A549 (cell line): Measurements from ENCODE around the gene DUSP28. TPM values are rescaled to one million over a fixed set of nuclear protein-coding genes. Genes with fewer than 3 reads are reported as not detected.
A peak's percentile ranks its signal among the peaks of the same experiment; 100 is the strongest.
"Not testable (repeated sequence)": the region's sequence is repeated elsewhere in the genome, so short reads cannot be mapped to it uniquely, and the experiment has no call there.

Source experiments
- ATAC-seq, 2 experiments: fragments of 200-7000 bp in 1 of 2; fragments of >200 bp in 1 of 2; cut with Nextera tagmentation in 1 of 2; cut with Tn5 transposase in 1 of 2; 3 replicates each; pipeline versions ENCODE4 v1.8.0 to v1.9.1; 2018 to 2020; ENCODE audit warnings: mild to moderate bottlenecking in 1 of 2, moderate library complexity in 1 of 2
- CTCF ChIA-PET: fragments of 300-600 bp; sonication (Branson Sonifier 250); formaldehyde crosslinking; extraction: SDS; loops from one replicate; lab custom pipeline; 2021; ENCODE audit warnings: antibody characterized with exemption, inconsistent platforms; lab: Yijun Ruan, JAX
- POLR2A ChIA-PET: fragments of 350-600 bp; formaldehyde crosslinking; extraction: SDS; loops from one replicate; lab custom pipeline; 2021; ENCODE audit warnings: antibody characterized with exemption, inconsistent platforms; lab: Yijun Ruan, JAX
- DNase-seq, 2 experiments: peaks; one replicate each; pipeline versions ENCODE4 v3.0.0 to v3.0.0-alpha.2; 2011 to 2016; ENCODE audit warnings: low read depth in 1 of 2, low spot score in 1 of 2
- FAIRE-seq: peaks from 2 replicates; lab custom pipeline; 2011; peaks lifted over from hg19 to GRCh38; lab: Jason Lieb, UNC
- H3K27ac ChIP-seq, 2 experiments: fragments of >200 bp; sonication (Bioruptor Twin); formaldehyde crosslinking; 3 replicates each; pipeline ENCODE4 v1.5.1; 2016 to 2017
- H3K4me1 ChIP-seq: fragments of >200 bp; sonication (Bioruptor Twin); formaldehyde crosslinking; 3 replicates; pipeline ENCODE4 v1.6.1; 2016
- H3K4me2 ChIP-seq: fragments of >200 bp; sonication (Bioruptor Twin); formaldehyde crosslinking; 3 replicates; pipeline ENCODE4 v1.6.1; 2016
- H3K4me3 ChIP-seq: fragments of >200 bp; sonication (Bioruptor Twin); formaldehyde crosslinking; 3 replicates; pipeline ENCODE4 v1.5.1; 2016
- H3K9me3 ChIP-seq: fragments of >200 bp; sonication (Bioruptor Twin); formaldehyde crosslinking; 3 replicates; pipeline ENCODE4 v1.6.1; 2016
- CBX8 ChIP-seq: fragments of 200-600 bp; sonication (generic); IDR thresholded peaks from 2 replicates; pipeline ENCODE4 v1.6.1; 2016
- CHD4 ChIP-seq: fragments of 200-600 bp; sonication (generic); IDR thresholded peaks from 2 replicates; pipeline ENCODE4 v1.6.1; 2016; ENCODE audit warnings: antibody characterized with exemption, mild to moderate bottlenecking, borderline replicate concordance
- ESRRA ChIP-seq: fragments of 150-350 bp; IDR thresholded peaks from 2 replicates; pipeline ENCODE4 v1.6.1; 2014; ENCODE audit warnings: mild to moderate bottlenecking, low read length, borderline replicate concordance
- HDAC2 ChIP-seq: fragments of 200-600 bp; sonication (generic); IDR thresholded peaks from 2 replicates; pipeline ENCODE4 v1.6.1; 2016
- HOXA7 ChIP-seq: fragments of 250-450 bp; sonication (Bioruptor Pico); IDR thresholded peaks from 2 replicates; pipeline ENCODE4 v1.5.0; 2020; ENCODE audit warnings: mild to moderate bottlenecking, moderate library complexity
- MAFK ChIP-seq: fragments of 450-650 bp; IDR thresholded peaks from 2 replicates; pipeline ENCODE4 v1.6.1; 2014; ENCODE audit not compliant: partially characterized antibody
- NFE2L2 ChIP-seq: fragments of 150-350 bp; conservative IDR thresholded peaks from 2 replicates; pipeline ENCODE4 v1.6.1; 2014; ENCODE audit warnings: low read length
- PHF8 ChIP-seq: fragments of 200-600 bp; sonication (generic); IDR thresholded peaks from 2 replicates; pipeline ENCODE4 v1.6.1; 2016; ENCODE audit warnings: low read depth, mild to moderate bottlenecking, antibody characterized with exemption, moderate library complexity, borderline replicate concordance
- POLR2A ChIP-seq: IDR thresholded peaks from 2 replicates; pipeline ENCODE4 v1.6.1; 2012; ENCODE audit warnings: mild to moderate bottlenecking, low read length
- POLR2AphosphoS2 ChIP-seq: conservative IDR thresholded peaks from 2 replicates; pipeline ENCODE4 v1.6.1; 2012; ENCODE audit warnings: low read length, improper control_type of control experiment, inconsistent platforms
- RAD21 ChIP-seq, 2 experiments: fragments of >200 bp in 1 of 2; sonication (Bioruptor Twin) in 1 of 2; formaldehyde crosslinking in 1 of 2; IDR thresholded peaks in 1 of 2; conservative IDR thresholded peaks in 1 of 2; 2 replicates in 1 of 2; 3 replicates in 1 of 2; pipeline ENCODE4 v1.6.1; 2012 to 2018; ENCODE audit warnings: inconsistent platforms in 1 of 2
- RFX5 ChIP-seq: fragments of 450-650 bp; IDR thresholded peaks from 2 replicates; pipeline ENCODE4 v1.7.1; 2014; ENCODE audit warnings: antibody characterized with exemption, mild to moderate bottlenecking, moderate library complexity
- SREBF2 ChIP-seq: fragments of 450-650 bp; IDR thresholded peaks from 2 replicates; pipeline ENCODE4 v1.6.1; 2014; ENCODE audit warnings: mild to moderate bottlenecking, moderate library complexity
- ZSCAN20 ChIP-seq: fragments of 250-450 bp; sonication (Bioruptor Pico); IDR thresholded peaks from 2 replicates; pipeline ENCODE4 v1.8.0; 2022; ENCODE audit warnings: mild to moderate bottlenecking, moderate library complexity
- WGBS: methylation state at CpG from one replicate; pipeline ENCODE4 v1.1.6; 2017; ENCODE audit errors: missing lambda C conversion rate; 5-methylcytosine and 5-hydroxymethylcytosine counted together
- polyA plus RNA-seq, 4 experiments: library from polyadenylated mRNA; depleted of rRNA in 3 of 4; stranded (reverse); fragments of >200 nt; fragmentation: RNase III in 1 of 4; extraction: RNeasy Plus Mini Kit Qiagen cat#74134 plus additional on column Dnase treatment in 1 of 4; gene quantifications; 2 replicates in 3 of 4; 3 replicates in 1 of 4; pipeline ENCODE4 v1.2.3, GENCODE V29; 2011 to 2017
- TF ChIP-seq, protein P1 (sequence below): fragments of 200-600 bp; sonication (generic); IDR thresholded peaks from 2 replicates; pipeline ENCODE4 v1.6.1; 2016; ENCODE audit warnings: antibody characterized with exemption, mild to moderate bottlenecking, moderate library complexity
- TF ChIP-seq, protein P2 (sequence below): fragments of >200 bp; sonication (Bioruptor Twin); formaldehyde crosslinking; IDR thresholded peaks from 2 replicates; pipeline ENCODE4 v1.6.1; 2016
- TF ChIP-seq, protein P3 (sequence below): IDR thresholded peaks from 2 replicates; pipeline ENCODE4 v1.6.1; 2012
- TF ChIP-seq, protein P4 (sequence below): fragments of 250-450 bp; sonication (Bioruptor Pico); IDR thresholded peaks from 2 replicates; pipeline ENCODE4 v1.5.0; 2021; ENCODE audit warnings: mild to moderate bottlenecking, moderate library complexity, borderline replicate concordance

DUSP28 gene
- polyA plus RNA-seq, 2 of the 4 experiments (the other 2 are of a cell fraction), result 5.2 to 14.3 TPM

GRCh38 chr2:240520974-240521350 is 39.2 kb upstream of the DUSP28 start (continued):
- TF ChIP-seq, protein P1, sequence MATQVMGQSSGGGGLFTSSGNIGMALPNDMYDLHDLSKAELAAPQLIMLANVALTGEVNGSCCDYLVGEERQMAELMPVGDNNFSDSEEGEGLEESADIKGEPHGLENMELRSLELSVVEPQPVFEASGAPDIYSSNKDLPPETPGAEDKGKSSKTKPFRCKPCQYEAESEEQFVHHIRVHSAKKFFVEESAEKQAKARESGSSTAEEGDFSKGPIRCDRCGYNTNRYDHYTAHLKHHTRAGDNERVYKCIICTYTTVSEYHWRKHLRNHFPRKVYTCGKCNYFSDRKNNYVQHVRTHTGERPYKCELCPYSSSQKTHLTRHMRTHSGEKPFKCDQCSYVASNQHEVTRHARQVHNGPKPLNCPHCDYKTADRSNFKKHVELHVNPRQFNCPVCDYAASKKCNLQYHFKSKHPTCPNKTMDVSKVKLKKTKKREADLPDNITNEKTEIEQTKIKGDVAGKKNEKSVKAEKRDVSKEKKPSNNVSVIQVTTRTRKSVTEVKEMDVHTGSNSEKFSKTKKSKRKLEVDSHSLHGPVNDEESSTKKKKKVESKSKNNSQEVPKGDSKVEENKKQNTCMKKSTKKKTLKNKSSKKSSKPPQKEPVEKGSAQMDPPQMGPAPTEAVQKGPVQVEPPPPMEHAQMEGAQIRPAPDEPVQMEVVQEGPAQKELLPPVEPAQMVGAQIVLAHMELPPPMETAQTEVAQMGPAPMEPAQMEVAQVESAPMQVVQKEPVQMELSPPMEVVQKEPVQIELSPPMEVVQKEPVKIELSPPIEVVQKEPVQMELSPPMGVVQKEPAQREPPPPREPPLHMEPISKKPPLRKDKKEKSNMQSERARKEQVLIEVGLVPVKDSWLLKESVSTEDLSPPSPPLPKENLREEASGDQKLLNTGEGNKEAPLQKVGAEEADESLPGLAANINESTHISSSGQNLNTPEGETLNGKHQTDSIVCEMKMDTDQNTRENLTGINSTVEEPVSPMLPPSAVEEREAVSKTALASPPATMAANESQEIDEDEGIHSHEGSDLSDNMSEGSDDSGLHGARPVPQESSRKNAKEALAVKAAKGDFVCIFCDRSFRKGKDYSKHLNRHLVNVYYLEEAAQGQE, result no peak
- TF ChIP-seq HDAC2 (no peak), PHF8 (no peak), POLR2AphosphoS2 (no peak), HOXA7 (CRISPR knock-in tag) (no peak), CHD4 (no peak), RAD21 (conservative IDR thresholded peaks at IDR 0.05 in 1 of 2, IDR thresholded peaks at IDR 0.05 in 1 of 2) (no peak), POLR2A (no peak)
- TF ChIP-seq, protein P2, sequence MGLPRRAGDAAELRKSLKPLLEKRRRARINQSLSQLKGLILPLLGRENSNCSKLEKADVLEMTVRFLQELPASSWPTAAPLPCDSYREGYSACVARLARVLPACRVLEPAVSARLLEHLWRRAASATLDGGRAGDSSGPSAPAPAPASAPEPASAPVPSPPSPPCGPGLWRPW, result no peak
- TF ChIP-seq, protein P3, sequence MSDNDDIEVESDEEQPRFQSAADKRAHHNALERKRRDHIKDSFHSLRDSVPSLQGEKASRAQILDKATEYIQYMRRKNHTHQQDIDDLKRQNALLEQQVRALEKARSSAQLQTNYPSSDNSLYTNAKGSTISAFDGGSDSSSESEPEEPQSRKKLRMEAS, result no peak

DNA sequence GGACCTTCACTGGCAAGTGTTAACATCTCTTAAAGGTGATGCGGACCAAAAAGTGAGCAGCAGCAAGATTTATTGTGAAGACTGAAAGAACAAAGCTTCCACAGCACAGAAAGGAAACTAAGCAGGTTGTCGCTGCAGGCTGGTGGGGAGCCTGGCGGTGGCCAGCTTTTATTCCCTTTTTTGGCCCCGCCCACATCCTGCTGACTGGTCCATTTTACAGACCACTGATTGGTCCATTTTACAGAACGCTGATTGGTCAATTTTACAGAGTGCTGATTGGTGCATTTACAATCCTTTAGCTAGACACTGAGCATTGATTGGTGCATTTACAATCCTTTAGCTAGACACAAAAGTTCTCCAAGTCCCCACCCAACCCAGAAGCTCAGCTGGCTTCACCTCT is 38.3 kb upstream of the DUSP28 start:
- H3K4me3 ChIP-seq, H3K4me2 ChIP-seq, POLR2A ChIA-PET, FAIRE-seq, H3K4me1 ChIP-seq, DNase-seq, H3K27ac ChIP-seq, ATAC-seq: not testable (repeated sequence)
- H3K9me3 ChIP-seq, result peaks cover 40% of the 10 kb centered on the region
- CTCF ChIA-PET, result interaction anchor here (1.1 kb wide), 1 partner anchor 8 kb away, joined by 5 read pairs; no protein-coding TSS in a partner anchor
- 94% methylated on average over 5 of the region's 5 CpGs for WGBS
- peak; percentile 88 for TF ChIP-seq MAFK
- TF ChIP-seq, all 56 proteins: peak for 1; not testable (repeated sequence) for 55

- FAIRE-seq, result no peak
- POLR2A ChIA-PET, result no interaction called here
- CTCF ChIA-PET, result interaction anchor here (1.1 kb wide), 1 partner anchor 8 kb away, joined by 5 read pairs; no protein-coding TSS in a partner anchor
These were observed 37.8 kb upstream of the DUSP28 start for GRCh38 chr2:240522406-240522805.

More at GRCh38 chr2:240522406-240522805, 37.8 kb upstream of the DUSP28 start:
- ATAC-seq, result no peak
- TF ChIP-seq, protein P2, result no peak
- TF ChIP-seq HOXA7 (CRISPR knock-in tag), result no peak
- no peak for TF ChIP-seq RFX5
- TF ChIP-seq, protein P4, sequence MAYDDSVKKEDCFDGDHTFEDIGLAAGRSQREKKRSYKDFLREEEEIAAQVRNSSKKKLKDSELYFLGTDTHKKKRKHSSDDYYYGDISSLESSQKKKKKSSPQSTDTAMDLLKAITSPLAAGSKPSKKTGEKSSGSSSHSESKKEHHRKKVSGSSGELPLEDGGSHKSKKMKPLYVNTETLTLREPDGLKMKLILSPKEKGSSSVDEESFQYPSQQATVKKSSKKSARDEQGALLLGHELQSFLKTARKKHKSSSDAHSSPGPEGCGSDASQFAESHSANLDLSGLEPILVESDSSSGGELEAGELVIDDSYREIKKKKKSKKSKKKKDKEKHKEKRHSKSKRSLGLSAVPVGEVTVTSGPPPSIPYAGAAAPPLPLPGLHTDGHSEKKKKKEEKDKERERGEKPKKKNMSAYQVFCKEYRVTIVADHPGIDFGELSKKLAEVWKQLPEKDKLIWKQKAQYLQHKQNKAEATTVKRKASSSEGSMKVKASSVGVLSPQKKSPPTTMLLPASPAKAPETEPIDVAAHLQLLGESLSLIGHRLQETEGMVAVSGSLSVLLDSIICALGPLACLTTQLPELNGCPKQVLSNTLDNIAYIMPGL, result no peak
- TF ChIP-seq ZSCAN20 (CRISPR knock-in tag), result no peak
- no peak for TF ChIP-seq ESRRA
- TF ChIP-seq NFE2L2, result no peak
- no peak for TF ChIP-seq CBX8
- no peak for TF ChIP-seq SREBF2
- Histone ChIP-seq H3K27ac (no peak overlapping the region), H3K4me3 (no peak overlapping the region), H3K4me1 (no peaks in the 10 kb centered on the region), H3K9me3 (peaks cover 40% of the 10 kb centered on the region), H3K4me2 (no peak overlapping the region)
- 93% methylated on average over 12 of the region's 12 CpGs for WGBS
- DNase-seq, result no peak
